DMS153 (cell line): ENCODE data around the gene LHX3.

Experiments used
- DNase-seq: peaks from one replicate; lab custom pipeline; 2025; lab: John Stamatoyannopoulos, UW

LHX3 gene

DNA sequence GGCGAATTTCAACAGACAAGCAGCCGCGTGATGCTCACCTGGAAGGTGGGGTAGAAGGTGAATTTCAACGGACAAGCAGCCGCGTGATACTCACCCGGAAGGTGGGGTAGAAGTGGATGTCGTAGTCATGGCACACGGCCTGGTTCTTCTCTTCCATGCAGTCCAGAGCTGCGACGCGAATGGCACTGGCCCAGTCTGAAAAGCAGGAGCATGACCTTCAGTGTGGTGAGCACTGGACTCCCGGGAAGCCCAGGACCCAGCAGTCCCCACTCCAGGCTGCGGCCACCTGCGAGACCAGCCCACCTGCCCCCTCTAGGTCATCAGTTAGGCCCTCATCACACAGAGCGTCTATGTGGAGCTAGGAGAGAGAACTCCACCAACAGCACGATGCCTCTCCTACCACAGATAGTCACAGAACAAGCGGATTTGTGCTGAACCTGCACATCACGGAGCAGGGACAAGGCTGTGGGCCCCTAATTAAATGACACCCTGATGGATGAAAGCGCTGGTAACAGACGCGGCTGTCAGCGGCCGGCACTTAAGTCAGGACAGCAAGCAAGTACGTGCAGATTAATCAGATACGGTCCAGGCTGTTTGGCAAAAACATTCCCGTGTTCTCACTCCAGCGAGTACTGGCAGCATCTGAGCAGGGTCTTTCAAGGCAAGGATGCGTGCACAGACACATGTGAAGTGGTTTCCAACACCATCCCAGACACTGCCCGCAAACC is 21.9 kb upstream of the LHX3 start:
- DNase-seq: no peak

DNA sequence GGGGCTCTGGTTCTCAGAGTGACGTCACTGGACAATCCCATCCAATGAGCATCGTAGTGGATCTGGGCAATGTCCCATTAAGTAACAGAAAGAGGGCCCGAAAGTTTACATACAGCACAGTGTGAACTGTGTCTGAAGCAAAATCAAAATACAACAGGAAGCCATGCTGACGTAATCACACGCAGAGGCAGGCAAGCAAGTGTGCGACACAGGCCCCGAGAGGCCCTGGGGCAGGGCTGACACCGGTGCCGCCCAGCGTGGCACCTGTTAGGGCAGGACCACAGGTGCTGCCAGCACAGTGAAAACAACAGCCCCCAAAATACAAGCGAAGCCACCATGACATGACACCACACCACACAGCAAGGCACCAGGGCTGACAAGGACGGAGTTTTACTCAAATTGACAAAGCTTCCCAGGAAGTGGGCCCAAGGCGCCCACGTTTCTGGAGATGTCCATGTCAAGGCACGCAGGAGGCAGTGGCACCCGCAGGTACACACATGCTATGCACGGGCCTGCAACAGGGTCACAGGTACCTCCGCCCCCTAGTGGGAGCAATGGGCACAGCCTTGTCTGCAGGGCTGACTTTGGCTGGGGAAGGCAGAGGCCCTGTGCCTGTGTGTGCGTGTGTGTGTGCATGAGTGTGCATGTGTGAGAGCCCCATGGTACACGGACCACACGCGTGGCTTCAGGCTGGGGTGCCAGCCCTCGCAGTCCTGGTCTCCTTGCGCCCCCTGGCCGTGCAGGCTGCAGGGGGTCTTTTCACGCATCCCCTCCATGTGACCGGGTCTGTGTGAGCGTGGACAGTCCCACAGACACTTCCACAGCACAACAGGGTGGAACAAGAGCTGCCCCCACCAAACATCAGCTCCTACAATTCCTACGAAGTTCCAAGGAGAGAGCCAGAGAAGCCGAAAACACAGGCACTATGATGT is 21.1 kb upstream of the LHX3 start:
- DNase-seq: peak; percentile 31

DNA sequence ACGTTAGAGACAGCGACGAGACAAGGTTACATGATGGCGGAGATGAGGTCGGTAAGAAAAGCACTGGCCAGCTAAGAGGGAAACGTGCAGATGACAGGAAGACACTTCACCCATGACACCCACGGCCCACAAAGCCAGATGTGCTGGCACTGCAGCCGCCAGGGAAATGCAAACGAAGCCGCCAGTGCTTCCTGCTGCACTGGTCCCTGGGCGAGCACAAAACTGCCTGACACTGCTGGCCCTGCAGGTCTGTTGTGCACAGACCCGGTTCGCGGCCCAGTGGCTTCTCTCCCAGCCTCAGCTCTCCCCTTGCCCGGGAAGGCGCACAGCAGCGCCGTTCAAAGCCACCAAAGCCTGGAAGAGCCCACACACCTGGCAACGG is 20.4 kb upstream of the LHX3 start:
- DNase-seq: no peak

DNA sequence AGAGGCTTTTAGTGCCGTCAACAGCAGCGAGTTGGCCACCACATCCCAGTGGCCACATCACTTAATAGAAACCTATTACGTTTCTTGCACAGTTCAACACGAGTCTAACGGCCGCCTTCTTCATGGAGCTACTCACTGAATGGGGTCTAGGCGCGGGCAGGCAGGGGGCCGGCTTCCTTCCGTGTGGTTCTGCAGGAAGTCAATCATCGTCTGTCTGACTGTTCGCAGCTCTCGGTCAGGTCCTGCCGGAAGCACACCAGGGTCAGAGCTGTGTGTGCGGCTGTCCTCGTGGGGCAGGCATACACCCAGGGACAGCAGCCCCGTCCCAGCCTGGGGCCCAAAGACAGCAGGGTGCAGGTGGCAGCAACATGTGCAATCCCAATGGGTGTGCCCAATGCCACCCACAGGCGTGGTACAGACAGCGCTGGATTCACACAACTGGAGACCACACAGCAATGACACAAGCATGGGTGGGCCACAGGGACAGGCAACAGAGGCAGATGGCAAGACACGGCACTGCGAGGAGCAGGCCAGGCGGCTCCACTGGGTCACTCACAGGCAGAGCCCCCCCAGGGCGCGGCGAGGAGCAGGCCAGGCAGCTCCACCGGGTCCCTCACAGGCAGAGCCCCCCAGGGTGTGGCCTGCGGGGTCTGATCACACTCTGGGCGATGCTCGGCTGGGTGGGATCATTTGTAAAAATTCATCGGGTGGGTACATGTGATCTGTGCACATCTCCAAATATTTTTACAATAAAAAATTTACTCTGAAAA is 19.1 kb upstream of the LHX3 start:
- no peak for DNase-seq

DNA sequence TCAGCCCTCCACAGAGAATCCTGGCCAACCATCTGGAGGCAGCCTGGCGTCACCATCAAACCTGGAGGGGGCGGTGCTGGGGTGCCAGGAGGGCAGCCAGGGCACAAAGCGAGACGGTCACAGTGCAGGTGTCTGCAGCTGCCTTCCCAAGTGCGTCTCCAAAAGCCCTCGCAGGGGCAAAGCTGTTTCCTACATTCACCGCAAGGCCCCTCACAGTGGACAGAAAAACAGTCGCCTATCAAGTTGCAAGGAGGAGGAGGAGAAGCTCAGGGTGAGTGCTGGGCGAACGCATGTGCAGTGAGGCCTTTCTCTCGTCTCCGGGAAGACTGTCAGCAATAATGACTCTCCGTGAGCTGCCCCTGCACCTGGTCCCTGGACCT is 18.0 kb upstream of the LHX3 start:
- no peak for DNase-seq

DNA sequence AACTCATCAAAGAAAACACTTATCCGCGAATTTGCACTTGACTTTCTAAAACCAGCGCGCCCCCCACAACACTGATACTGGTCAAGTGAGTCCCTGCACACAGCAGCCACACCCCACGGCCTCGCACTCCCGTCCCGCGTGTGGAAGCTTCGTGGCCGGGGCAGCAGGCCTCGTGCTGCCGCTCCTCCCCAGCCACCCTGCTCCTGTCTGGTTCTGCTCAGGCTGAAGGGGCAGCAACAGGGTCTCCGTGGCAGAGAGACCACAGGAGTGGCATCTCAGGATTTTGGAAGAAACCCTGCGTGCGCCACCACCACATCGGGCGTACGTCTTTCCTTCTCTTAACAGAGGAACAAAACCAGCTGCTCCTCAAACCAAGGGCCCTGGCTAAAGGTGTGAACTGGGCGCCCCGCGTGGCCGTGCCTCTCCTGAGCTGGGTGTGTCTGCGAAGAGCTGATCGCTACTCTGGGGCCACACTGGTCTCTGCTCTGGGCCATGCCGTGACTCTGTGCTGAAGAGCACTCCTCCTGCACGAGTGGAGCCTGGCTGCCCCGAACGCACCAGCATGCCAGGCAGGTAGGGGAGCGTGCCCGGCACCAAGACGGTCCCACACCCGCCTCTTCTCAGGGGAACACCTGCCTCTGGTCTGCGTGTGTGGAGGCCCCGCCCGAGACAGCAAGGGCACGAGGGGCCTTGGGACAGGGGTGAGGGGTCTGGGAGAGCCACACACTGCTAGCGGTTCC is 17.4 kb upstream of the LHX3 start:
- DNase-seq: no peak

DNA sequence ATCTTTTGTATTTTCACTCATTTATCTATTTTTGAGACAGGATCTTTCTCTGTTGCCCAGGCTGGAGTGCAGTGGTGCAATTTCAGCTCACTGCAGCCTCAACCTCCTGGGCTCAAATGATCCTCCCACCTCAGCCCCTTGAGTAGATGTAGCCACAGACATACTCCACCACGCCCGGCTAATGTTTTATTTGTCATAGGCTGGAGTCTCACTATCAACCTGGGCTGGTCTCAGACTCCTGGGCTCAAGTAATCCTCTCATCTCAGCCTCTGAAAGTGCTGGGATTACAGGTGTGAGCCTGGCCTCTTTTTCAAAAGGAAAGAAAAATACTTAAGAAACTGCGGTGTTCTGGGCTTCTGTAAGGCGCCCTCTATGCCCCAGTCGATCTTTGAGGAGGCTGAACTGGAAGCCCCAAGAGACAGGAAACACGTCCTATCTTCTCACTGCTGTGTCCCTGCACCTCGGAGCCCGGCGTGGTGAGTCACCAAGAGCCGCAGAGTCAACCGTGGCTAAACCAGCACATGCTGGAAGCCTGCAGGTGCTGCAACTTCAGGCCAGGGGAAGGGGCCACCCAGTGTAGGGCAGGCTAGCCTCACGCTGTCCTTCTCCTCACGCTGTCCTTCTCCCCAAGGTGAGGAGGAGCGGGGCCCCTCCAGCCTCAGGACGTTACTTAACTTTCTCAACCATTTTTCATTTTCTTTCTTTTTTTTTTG is 15.2 kb upstream of the LHX3 start:
- no peak for DNase-seq

DNA sequence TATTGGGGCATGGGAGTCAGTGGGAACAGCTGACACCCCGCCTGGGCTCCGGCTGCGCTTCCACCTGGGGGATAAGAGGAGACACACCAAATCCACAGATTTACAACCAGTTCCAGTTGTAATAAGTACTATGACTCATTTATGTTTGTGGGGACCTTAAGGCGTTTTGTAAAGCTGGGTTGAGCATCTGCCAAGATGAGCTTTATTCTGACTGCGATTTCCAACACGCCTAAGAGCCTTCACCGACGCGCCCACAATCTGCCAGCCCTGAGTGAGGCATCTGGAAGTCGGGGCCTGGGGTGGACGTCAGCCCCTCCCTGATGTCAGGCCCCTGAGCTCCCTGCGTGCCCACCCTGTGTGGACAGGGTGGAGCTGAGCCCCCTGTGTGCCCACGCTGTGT is 14.3 kb upstream of the LHX3 start:
- no peak for DNase-seq

DNA sequence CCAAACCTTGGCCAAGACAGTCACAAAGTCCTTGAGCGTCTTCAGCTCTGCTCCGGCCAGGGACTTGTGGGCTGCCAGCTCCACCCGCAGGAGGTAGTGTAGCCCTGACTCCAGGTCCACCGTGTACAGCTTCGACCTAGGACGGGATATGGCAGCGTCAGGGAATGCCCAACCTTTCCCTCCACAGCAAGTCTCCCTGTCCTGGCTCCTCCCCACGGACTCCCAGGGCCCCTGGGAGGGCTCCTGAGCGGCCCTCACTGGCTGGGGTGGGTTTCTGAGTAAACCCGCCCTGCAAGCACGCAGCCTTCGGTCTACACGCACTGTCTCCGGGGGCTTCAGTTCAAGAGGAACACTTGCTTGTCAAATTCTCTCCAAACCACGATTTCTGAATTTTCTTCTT is 13.7 kb upstream of the LHX3 start:
- DNase-seq: no peak

DNA sequence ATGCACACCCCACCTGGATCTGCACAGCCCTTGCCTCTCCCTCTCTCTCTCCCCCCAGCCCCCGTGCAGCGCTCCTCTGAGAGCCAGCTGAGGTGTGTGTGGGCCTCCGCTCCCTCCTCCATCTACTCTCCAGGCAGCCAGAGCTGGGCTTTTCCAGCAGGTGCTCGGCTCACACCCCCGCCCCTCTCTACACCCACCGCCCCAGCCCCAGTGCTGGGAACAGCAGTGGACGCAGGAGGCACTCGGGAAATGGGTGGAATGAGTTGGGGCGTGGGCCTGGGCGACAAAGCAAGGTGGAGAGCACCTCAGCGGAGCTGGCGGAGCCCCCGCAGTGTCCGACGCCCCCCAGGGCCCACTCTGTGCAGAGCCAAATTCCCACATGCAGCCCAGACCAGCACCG is 13.3 kb upstream of the LHX3 start:
- DNase-seq: no peak

DNA sequence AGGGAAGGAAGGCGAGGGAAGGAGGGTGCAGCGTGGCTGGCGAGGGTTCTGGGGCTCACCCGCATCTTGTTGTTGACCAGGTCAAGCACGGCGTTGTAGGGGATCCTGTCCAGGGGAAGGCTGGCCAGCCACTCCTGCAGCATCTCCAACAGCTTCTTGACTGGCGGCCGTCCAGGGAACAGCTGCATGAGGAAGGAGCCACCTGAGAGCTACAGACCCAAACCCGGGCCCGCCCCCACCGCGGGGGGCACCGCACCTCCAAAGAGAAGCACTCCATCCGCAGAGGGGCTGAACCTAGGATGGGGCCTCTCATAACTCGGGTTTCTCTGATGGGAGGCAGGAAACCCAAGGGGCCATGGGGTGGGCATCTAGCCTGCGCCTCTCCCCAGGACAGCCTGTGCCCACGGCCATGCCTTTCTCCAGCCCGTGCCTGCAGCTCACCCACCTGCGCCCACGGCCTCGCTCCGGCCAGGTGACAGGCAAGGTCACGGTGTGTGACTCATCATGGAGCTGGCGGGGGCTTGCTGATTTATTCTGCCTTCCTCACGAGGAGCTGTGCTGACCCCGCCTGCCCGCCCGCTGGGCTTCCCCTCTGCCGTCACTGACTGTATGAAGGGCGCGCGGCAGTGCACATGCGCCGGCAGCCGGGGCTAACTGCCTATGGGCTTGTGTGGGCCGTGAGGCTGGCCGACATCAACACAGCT is 11.8 kb upstream of the LHX3 start:
- DNase-seq: no peak

DNA sequence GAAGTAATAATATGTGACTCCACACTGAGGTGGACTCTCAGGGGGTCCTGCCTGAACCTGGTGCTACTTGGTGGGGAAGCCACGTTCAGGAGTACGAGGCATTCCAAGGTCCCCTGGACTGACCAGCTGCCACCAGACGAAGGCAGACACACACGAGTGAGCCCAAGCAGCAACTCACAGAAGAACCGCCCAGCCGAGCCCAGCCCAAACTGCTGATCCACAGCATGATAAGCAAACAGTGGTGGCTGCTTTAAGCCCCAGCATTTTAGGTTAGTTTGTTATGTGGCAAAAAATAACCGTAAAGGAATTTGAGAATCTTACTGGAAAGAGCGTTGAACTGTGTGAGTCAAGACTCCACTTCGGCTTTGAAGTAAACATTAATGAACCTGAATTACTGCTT is 8.8 kb upstream of the LHX3 start:
- DNase-seq: no peak

DNA sequence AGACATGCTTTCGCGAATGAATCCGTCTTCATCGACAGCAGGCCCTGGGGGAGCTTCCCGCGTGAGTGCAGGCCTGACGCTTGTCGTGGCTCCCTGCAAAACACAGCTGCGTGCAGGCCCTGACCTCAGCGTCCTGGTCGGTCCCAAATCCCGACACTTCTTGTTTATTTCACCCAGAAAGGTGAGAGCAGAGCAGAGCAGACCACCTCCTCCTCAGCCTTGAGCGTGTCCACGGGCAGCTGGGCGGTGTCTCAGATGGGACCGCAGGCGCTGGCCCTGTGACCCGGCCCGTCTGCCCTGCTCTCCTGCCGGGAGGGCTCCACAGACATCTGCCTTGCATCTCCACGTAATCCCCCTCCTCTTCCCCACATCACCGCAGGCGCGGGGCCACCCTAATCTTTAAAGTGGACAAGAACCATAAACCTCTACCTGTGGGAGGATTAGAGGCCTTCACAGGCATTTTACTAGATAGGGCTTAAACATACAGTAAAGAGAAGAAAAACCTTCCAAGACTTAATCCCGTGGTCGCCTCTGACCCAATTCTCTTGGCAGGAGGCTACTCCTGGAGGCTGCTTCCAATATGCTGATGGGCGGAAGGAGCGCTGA is 7.5 kb upstream of the LHX3 start:
- DNase-seq: no peak

DNA sequence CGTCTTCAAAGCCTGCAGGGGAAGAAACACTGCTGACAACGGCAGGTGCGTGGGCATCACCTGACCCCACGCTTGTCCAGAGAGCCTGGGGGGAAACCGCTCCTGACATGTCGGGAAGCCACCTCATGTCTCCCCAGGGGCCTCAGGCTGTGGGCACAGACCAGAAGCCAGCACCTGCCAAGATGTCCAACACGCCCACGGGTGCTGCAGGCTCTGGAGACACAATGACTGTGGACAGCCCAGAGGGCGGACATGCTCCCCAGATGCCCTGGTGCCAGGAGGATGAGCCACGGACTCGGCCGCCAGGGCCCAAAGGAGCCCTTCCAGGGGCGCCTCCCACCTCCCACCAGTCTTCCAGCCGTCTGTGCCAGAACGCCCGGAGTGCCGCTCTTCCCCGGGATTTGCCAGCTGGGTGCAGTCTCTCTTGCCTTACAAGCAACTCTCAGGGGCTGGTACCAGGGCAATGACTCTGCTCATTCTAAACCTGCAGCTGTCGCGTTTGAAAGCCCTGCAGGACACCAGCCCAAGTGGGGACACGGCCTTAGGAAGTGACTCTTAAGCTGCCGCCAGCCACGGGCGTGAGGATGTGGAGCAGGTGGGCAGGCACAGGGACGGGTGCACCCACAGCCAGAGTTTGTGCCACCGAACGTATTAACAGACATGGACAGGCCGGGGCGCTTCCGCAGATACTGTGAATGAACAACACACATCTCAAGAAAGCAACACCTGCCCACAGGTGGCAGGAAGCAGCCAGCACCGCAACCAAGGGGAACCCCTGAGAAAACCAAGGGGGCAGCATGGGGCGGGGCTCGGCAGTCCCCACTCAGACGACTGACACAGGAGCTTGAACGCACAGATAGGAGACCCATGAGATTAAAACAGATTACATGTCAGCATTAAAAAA is 6.8 kb upstream of the LHX3 start:
- no peak for DNase-seq

DNA sequence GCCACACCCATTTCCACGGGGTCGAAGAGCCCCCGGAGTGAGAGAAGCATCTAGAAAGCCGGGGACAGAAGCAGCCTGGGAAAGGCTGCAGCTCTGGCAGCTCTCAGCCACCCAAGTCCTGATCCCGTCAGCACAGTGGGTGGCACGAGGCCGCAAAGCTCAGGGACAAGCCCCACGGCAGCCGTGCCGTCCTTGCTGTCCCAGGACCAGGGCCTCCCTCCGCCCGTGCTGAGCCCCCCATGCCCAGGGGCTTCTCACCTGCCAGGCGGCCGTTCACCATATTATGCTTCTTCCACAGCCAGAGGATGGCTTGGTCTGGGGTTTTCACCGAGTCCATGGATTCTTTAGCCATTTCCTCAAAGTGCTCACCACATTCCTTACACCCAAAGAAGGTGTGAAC is 6.1 kb upstream of the LHX3 start:
- no peak for DNase-seq

DNA sequence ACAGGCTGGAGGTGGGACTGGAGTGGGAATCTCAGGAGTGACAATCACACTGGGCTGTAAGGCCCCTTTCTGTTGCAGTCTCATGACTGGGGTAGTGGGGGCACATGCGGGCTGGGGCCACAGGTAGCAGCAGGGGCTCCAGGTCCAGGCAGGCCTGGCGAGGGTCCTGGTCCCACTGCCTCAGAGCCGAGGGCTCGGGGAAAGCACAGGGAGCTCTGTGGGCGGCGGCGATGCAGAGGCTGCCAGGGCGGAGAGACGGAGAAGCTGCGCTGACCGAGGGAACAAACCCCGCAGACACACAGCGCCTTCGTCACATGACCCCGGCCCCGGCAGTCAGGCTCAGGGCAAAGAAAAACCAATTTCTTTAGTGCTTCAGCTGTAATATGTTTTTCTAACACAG is 5.3 kb upstream of the LHX3 start:
- no peak for DNase-seq

DNA sequence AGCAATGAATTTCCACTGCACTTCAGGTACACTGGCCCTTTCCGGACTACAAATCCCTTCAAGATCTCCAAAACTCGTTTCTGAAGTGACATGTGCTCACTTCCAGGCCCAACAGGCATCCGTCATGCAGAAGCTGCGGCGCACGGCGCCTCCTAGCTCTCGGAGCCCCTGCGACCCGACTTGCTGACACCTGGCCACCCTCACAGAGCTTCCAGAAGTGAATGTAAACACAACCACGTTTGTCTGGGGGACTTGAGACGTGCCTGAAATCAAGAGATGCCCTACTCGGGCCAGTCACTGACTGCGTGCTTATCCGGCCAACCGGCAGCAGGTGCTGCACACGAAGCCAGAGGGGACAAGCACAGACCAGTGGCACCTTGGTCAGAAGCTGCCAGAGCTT is 4.9 kb upstream of the LHX3 start:
- DNase-seq: no peak

DNA sequence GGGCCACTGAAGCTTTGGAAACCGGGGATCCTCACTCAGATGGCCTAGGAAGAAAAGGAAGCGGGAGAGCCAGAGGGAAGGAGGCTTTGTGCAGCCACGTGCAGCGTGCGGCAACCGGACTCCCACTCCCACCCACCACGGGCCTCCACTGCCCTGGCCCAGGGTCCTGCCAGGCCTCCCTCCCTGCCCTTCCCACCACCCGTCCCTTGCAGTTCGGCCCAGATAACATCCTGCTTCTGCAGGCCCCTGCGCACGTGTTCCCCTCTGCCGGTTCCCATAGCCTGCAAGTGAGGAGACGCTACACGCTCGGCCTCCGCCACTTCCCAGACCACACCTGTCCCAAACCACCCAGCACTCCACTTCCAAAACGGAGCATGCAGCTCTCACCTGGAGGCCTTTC is 4.3 kb upstream of the LHX3 start:
- DNase-seq: no peak

DNA sequence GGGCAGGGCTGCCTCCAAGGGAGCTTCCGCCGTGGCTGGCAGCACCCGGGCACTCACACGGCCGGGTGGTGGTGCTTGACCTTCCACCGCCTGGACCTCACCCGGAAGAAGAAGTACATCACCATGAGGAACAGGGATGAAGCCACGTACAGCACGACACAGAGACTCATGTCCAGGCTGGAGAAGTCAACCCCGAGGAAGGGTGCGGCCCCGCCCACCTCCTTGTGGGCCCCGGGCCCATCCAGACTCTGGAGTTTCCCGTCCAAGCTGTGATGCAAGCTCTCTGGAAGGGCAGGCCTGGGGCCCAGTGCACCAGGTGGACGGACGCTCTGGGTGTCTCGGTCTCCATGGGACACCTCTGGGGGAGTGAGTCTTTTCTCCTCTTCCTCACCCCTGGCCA is 3.7 kb upstream of the LHX3 start:
- no peak for DNase-seq
